Measurements from ENCODE around the gene ABHD3. TPM values are rescaled to one million over a fixed set of nuclear protein-coding genes. Genes with fewer than 3 reads are reported as not detected.
"Not testable (repeated sequence)": the region's sequence is repeated elsewhere in the genome, so short reads cannot be mapped to it uniquely, and the experiment has no call there.

Gene ABHD3
- total RNA-seq, 1 experiment from 2014 or later = 9.0 TPM

DNA sequence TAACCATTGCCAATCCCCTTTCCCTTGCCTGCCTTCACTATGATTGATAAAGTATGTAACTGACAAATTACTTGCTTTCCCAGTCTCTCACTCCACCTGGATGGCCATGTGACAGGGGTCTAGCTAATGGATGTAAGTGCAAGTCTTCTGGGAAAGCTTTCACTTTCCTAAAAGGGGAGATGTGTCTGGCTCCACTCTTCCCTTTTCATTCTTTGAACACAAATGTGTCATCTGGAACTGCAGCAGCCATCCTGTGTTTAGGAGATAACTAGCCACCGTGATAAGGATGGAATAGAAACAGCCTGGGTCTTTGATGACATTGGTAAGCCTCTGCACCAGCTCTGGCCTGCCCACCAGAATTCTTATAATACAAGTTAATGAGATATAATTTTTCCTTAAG, 54.3 kb downstream of the ABHD3 start:
- no peak for DNase-seq (ENCODE audit: low read depth)

DNA sequence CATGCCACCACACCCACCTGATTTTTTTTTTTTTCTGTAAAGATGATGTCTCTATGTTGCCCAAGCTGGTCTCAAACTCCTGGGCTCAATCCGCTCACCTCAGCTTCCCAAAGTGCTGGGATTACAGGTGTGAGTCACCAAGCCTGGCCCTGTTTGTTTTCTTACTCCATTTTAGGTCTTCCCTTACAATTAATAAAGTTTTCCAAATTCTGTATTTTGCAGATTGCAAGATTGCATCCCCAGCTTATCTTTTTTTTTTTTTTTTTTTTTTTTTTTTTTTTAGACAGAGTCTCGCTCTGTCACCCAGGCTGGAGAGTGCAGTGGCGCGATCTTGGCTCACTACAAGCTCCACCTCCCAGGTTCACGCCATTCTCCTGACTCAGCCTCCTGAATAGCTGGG, 64.2 kb downstream of the ABHD3 start:
- DNase-seq (ENCODE audit: low read depth) = not testable (repeated sequence)

GRCh38 chr18:21638822-21639221, 65.8 kb downstream of the ABHD3 start:
- DNase-seq (ENCODE audit: low read depth) = no peak

- no peak for DNase-seq (ENCODE audit: low read depth)
These were observed 67.8 kb downstream of the ABHD3 start for GRCh38 chr18:21636769-21637168.

DNA sequence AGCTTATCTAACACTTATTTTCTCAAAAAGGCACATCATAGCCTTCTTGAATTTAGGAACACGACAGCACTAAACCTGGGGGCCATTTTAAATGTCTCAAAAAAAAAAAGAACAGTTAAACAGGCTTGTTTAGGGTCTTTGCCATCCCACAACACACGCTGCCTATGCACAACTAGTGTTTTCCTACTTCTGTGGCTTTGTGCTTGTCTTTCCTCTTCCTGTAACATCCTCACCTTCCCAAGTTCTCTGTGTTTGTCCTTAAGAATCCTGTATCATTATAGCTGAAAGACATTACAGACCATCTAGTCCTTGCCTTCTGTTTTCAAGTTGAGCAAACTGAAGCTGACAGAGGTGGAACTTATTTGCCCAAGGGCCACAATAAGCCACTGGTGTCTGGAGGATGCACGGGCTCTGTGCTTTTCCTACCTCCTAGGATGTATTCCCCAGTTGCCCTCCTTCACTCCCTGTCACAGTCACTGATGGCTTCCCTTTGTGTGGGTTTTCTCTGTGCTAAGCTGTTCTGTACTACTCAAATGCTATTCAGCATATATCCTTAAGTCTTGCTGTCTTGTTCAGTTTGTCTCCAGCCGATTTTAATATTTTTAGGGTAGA, 69.9 kb downstream of the ABHD3 start:
- no peak for DNase-seq (ENCODE audit: low read depth)

GRCh38 chr18:21632393-21632792, 72.2 kb downstream of the ABHD3 start:
- DNase-seq (ENCODE audit: low read depth) = no peak

DNA sequence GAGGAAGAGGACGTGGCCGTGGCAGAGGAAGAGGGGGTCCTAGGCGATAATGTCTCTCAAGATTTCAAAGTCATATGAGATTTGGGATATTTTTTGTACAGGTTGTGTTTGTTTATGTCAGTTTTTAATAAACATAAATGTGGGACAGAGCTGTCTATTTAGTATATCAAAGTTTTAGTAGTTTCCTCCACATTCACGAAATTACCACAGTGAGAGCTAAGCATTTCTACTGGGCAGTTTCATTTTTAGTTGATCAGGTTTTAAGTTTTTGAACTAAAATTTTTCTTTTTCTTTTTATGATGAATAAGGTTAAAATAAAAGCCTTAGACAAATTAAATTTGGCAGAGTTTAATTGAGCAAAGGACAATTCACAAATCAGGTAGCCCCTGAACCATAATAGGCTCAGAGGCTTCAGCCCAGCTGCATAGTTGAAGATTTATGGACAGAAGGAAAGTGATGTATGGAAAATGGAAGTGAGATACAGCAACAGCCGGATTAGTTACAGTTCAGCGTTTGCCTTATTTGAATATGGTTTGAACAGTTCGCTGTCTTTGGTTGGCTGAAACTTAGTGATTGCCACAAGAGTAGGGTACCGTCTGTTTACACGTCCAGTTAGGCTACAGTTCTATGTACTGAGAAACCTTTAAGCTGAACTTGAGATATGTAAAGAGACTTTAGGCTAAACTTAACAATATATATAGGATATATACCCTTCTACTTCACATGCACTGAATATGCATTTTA, 75.3 kb downstream of the ABHD3 start:
- no peak for DNase-seq (ENCODE audit: low read depth)

GRCh38 chr18:21621640-21622039, 82.9 kb downstream of the ABHD3 start:
- DNase-seq (ENCODE audit: low read depth) = not testable (repeated sequence)

- peak; percentile 93 for DNase-seq (ENCODE audit: low read depth)
These were observed 92.2 kb downstream of the ABHD3 start, which contains the start of gene SNRPD1 for GRCh38 chr18:21612125-21613039. Gene SNRPD1 (plus strand): TSS chr18:21612314. CDS start chr18:21612430, 116 bp downstream.

DNA sequence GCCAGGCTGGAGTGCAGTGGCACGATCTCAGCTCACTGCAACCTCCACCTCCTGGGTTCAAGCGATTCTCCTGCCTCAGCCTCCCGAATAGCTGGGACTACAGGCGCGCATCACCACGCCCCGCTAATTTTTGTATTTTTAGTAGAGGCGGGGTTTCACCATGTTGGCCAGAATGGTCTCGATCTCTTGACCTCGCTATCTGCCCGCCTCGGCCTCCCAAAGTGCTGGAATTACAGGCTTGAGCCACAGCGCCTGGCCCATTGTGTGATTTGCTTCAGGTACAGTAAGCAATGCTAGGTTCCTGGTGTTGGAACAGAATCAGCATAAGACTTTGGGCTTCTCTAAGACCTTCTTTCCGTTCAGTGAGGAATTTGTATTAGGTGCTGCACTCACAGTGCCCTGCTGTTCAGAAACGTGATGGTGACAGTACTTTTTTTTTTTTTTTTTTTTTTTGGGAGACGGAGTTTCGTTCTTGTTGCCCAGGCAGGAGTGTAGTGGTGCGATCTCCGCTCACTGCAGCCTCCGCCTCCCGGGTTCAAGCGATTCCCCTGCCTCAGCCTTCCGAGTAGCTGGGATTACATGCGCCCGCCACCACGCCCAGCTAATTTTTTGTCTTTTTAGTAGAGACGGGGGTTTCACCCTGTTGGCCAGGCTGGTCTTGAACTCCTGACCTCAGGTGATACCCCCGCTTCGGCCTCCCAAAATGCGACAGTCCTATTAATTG, 93.0 kb downstream of the ABHD3 start:
- DNase-seq (ENCODE audit: low read depth) = peak; percentile 2

DNA sequence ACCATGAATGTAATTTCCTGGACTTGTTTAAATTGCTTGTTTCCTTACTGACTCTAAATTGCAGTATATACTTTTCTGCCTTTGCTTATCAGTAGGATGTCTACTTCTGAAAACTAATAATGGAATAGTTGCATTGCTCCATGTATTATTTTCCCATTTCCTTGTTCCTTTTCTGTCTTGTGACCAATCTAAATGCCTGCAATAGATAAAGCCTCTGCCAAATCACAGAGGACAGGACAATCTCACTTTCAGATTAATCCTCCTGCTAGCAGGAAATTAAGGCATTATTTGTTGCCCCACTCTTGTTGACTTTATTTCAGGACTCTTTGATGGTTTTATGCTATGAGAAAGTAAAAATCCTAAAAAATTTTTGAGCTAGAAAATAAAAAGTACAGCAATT, 99.4 kb downstream of the ABHD3 start:
- DNase-seq (ENCODE audit: low read depth) = no peak

DNA sequence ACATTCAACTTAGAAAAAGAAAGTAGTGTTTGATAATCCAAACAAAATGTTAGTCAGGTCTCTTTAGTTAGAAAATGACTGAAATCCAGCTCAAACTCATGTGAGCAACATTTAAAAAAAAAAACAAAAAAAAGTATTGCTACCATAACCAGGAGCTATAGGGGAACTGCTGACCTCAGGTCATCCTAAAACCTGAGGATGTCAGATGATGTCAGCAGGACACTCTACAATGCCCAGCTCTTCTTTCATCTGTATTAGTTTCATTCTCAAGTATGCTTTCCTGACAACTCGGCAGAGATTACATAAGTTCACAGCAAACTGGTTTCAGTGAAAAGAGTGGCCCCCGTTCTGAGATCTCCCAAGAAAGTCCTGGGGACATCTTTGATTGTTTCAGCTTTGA, 99.9 kb downstream of the ABHD3 start:
- DNase-seq (ENCODE audit: low read depth) = no peak

DNA sequence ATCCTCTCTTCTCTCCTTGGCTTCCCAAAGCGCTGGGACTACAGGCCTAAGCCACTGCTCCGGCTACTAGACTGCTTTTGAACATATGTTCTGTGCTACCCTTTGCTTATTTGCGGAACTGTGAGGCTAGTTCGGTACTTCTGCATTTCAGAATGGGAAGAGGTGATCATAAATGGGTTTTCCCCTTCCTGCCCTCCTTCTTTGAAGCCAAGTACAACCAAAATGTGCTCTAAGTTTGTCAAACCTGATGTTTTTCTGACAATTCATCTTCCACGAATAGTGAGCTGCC, 102.3 kb downstream of the ABHD3 start:
- DNase-seq (ENCODE audit: low read depth) = no peak

Other genes starting within 250 kb of the ABHD3 start
- gene ESCO1, start 104.1 kb downstream of the ABHD3 start, total RNA-seq (2014; rRNA removed; shearing (Covaris generic)) = 17.3 and 21.0 TPM in 2 replicates
- gene SNRPD1, start 92.5 kb downstream of the ABHD3 start, total RNA-seq (2014; rRNA removed; shearing (Covaris generic)) = 47.7 and 57.1 TPM in 2 replicates
- 28.4 and 32.8 TPM in 2 replicates for gene MIB1, start 36.0 kb upstream of the ABHD3 start, total RNA-seq (2014; rRNA removed; shearing (Covaris generic))

All from Daoy (cell line).